ENCODE results near the gene TRIM44. TPM values are rescaled to one million over a fixed set of nuclear protein-coding genes. Genes with fewer than 3 reads are reported as not detected.

TRIM44 gene
- total RNA-seq, 5 donors from 2014 or later (not counting 1 experiment from before 2014, with no cell fraction given): 39.8 to 58.4 (median 51.7) TPM

DNA sequence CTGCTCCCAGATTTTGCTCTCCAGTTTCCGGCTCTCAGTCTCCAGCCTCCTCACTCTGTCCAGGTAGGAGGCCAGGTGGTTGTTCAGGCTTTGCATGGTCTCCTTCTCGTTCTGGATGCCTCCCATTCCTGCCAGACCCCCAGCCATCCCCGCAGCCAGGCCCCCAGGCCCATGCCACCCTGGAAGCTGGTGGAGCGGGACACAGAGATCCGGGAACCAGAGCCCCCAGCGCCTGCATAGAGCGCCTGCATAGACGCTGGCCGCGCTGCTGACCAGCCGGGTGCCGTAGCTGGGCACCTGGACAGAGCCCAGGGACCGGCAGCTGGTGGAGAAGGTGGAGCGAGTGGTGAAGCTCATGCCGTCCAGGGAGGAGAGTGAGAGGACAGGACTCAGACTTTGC lies 198.6 kb downstream of the TRIM44 start:
- DNase-seq (no peak), ATAC-seq (replicated peaks in 1 of 4) (no peak)
- ChIA-PET CTCF (no interaction called here), POLR2A (no interaction called here)
- Mint-ChIP-seq H3K27me3 (peaks cover 9 to 15% of the 10 kb centered on the region in 2 donors), H3K9me3 (peaks cover 0 to 6% (median 4%) of the 10 kb centered on the region in 3 donors), H3K4me3 (no peak overlapping the region), H3K4me1 (no peaks in the 10 kb centered on the region), H3K36me3 (no peaks in the 10 kb centered on the region), H3K27ac (no peak overlapping the region)
- Histone ChIP-seq H3K27ac (ENCODE audit: low read length) (no peak overlapping the region), H3K27me3 (replicated peaks in 1 of 2; ENCODE audit: control insufficient read depth in 2 of 2, extremely low read depth in 1 of 2, insufficient read depth in 2 of 2, low read length in 1 of 2) (peaks cover 0 to 6% of the 10 kb centered on the region in 2 experiments), H3K4me1 (ENCODE audit: control insufficient read depth in 1 of 2, extremely low read depth in 1 of 2, insufficient read depth in 2 of 2, low read length in 2 of 2) (no peaks in the 10 kb centered on the region), H3K4me3 (ENCODE audit: control insufficient read depth in 1 of 2, extremely low read depth in 1 of 2, low read length in 1 of 2) (no peak overlapping the region), H3K9me3 (no peaks in the 10 kb centered on the region), H3K36me3 (ENCODE audit: control insufficient read depth in 2 of 2, extremely low read depth in 1 of 2, insufficient read depth in 1 of 2, low read length in 1 of 2) (no peaks in the 10 kb centered on the region)
- 97% methylated on average over 10 of the region's 15 CpGs for WGBS (ENCODE audit: insufficient coverage)

DNA sequence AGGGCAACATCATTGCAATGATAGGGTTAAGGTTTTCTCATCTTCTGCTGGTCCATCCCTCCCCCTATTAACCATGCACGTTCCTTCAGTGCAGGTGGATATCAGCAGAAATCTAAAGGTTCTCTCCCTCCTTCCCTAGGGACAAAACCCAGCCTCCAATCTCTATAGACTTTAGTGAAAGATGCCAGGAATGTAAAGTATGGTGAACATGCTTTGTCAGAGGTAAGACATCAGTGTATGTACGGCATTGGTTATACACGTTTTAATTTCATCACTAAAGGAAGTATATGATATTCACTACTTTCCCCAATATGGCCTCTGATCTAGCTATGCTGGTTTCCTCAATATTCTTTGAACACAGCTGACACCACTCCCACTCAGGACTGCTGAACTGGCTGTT lies 200.1 kb downstream of the TRIM44 start:
- ChIA-PET POLR2A (no interaction called here), CTCF (no interaction called here)
- Histone ChIP-seq H3K9me3 (no peaks in the 10 kb centered on the region), H3K4me3 (ENCODE audit: control insufficient read depth in 1 of 2, extremely low read depth in 1 of 2, low read length in 1 of 2) (no peak overlapping the region), H3K27me3 (replicated peaks in 1 of 2; ENCODE audit: control insufficient read depth in 2 of 2, extremely low read depth in 1 of 2, insufficient read depth in 2 of 2, low read length in 1 of 2) (peaks cover 0 to 6% of the 10 kb centered on the region in 2 experiments), H3K4me1 (ENCODE audit: control insufficient read depth in 1 of 2, extremely low read depth in 1 of 2, insufficient read depth in 2 of 2, low read length in 2 of 2) (no peaks in the 10 kb centered on the region), H3K27ac (ENCODE audit: low read length) (no peak overlapping the region), H3K36me3 (ENCODE audit: control insufficient read depth in 2 of 2, extremely low read depth in 1 of 2, insufficient read depth in 1 of 2, low read length in 1 of 2) (no peaks in the 10 kb centered on the region)
- peaks cover 3 to 11% (median 8%) of the 10 kb centered on the region in 3 donors for H3K9me3 Mint-ChIP-seq
- ATAC-seq (replicated peaks in 1 of 4): no peak
- peaks cover 9 to 15% of the 10 kb centered on the region in 2 donors for H3K27me3 Mint-ChIP-seq
- no peak overlapping the region for H3K27ac Mint-ChIP-seq
- H3K36me3 Mint-ChIP-seq: no peaks in the 10 kb centered on the region
- no peak overlapping the region for H3K4me3 Mint-ChIP-seq
- WGBS (ENCODE audit: insufficient coverage): no CpG with 5 or more reads among the region's 3 CpGs
- DNase-seq: no peak
- H3K4me1 Mint-ChIP-seq: no peaks in the 10 kb centered on the region

DNA sequence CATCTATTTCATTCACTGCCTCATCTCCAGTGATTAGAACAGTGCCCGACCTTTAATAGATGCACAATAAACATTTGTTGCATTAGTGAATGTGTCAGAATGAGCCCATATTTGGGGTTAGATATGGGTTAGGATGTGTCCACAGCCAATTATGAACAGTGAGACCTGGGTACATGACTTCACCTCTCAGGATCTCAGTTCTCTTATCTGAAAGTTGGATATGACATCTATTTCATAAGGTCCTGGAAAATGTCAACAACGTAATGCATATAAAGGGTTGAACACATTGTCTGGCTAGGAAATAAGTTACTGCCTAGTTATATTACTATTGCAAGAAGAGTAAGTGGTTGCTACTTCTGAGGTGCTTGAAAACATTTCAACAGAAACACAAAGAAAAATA lies 201.6 kb downstream of the TRIM44 start:
- Histone ChIP-seq H3K36me3 (ENCODE audit: control insufficient read depth in 2 of 2, extremely low read depth in 1 of 2, insufficient read depth in 1 of 2, low read length in 1 of 2) (no peaks in the 10 kb centered on the region), H3K4me1 (ENCODE audit: control insufficient read depth in 1 of 2, extremely low read depth in 1 of 2, insufficient read depth in 2 of 2, low read length in 2 of 2) (no peaks in the 10 kb centered on the region), H3K9me3 (peaks cover 2% of the 10 kb centered on the region), H3K27ac (ENCODE audit: low read length) (no peak overlapping the region), H3K4me3 (ENCODE audit: control insufficient read depth in 1 of 2, extremely low read depth in 1 of 2, low read length in 1 of 2) (no peak overlapping the region), H3K27me3 (replicated peaks in 1 of 2; ENCODE audit: control insufficient read depth in 2 of 2, extremely low read depth in 1 of 2, insufficient read depth in 2 of 2, low read length in 1 of 2) (peaks cover 0 to 6% of the 10 kb centered on the region in 2 experiments)
- Mint-ChIP-seq H3K27me3 (peaks cover 9 to 15% of the 10 kb centered on the region in 2 donors), H3K27ac (no peak overlapping the region), H3K4me3 (no peak overlapping the region), H3K9me3 (peaks cover 13 to 24% (median 13%) of the 10 kb centered on the region in 3 donors), H3K4me1 (no peaks in the 10 kb centered on the region), H3K36me3 (no peaks in the 10 kb centered on the region)
- POLR2A ChIA-PET: no interaction called here
- no peak for DNase-seq
- WGBS (ENCODE audit: insufficient coverage): no CpG with 5 or more reads among the region's 2 CpGs
- CTCF ChIA-PET: no interaction called here
- no peak for ATAC-seq (replicated peaks in 1 of 4)

DNA sequence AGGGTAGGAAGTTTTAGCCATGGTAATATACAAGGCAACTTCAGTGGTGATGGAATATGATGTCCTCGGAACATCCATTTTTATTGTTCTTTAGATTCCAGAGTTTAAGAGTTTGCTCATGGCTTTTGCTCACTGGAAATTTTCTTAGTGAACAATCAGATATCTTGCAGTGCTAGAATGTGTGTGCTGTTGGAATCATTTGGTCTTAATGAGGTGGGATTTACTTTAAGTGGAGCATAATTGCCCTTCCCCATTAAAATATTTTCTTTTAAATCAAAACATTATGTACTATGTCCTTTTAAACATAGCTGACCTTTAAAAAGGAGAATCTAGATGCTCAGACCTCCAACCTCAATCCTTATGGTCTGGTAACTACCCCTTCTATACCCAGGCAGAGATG lies 204.0 kb downstream of the TRIM44 start:
- no peak overlapping the region for H3K4me3 Mint-ChIP-seq
- Histone ChIP-seq H3K27ac (ENCODE audit: low read length) (no peak overlapping the region), H3K9me3 (peaks cover 5% of the 10 kb centered on the region), H3K27me3 (replicated peaks in 1 of 2; ENCODE audit: control insufficient read depth in 2 of 2, extremely low read depth in 1 of 2, insufficient read depth in 2 of 2, low read length in 1 of 2) (peaks cover 0 to 2% of the 10 kb centered on the region in 2 experiments), H3K36me3 (ENCODE audit: control insufficient read depth in 2 of 2, extremely low read depth in 1 of 2, insufficient read depth in 1 of 2, low read length in 1 of 2) (no peaks in the 10 kb centered on the region), H3K4me1 (ENCODE audit: control insufficient read depth in 1 of 2, extremely low read depth in 1 of 2, insufficient read depth in 2 of 2, low read length in 2 of 2) (no peaks in the 10 kb centered on the region), H3K4me3 (ENCODE audit: control insufficient read depth in 1 of 2, extremely low read depth in 1 of 2, low read length in 1 of 2) (no peak overlapping the region)
- no peaks in the 10 kb centered on the region for H3K36me3 Mint-ChIP-seq
- H3K27ac Mint-ChIP-seq: no peak overlapping the region
- H3K4me1 Mint-ChIP-seq: no peaks in the 10 kb centered on the region
- ATAC-seq (replicated peaks in 1 of 4) (no peak), DNase-seq (no peak)
- H3K9me3 Mint-ChIP-seq: peaks cover 16 to 38% (median 16%) of the 10 kb centered on the region in 3 donors
- 100% methylated on average over 1 of the region's 1 CpG for WGBS (ENCODE audit: insufficient coverage)
- ChIA-PET POLR2A (no interaction called here), CTCF (no interaction called here)
- H3K27me3 Mint-ChIP-seq: peaks cover 12 to 13% of the 10 kb centered on the region in 2 donors

Other genes starting within 250 kb of the TRIM44 start
- gene SLC1A2, start 243.2 kb upstream of the TRIM44 start, total RNA-seq: under 1 TPM; 0.07 to 0.19 (median 0.12) TPM
- gene PAMR1, start 137.2 kb upstream of the TRIM44 start, total RNA-seq: under 1 TPM in 1 of 5 donors, not detected in 4; 0.20 TPM
- gene FJX1, start 44.3 kb upstream of the TRIM44 start, total RNA-seq: under 1 TPM in 1 of 5 donors, not detected in 4; 0.23 TPM

Data from T-cell (primary cell).